Fibroblast of pulmonary artery (primary cell): ENCODE results near the gene RTL1.

Experiments
- DNase-seq: peaks from one replicate; pipeline ENCODE4 v3.0.0-alpha.2; 2010; ENCODE audit warnings: low read depth
- H3K4me3 ChIP-seq: replicated peaks from 2 replicates; pipeline ENCODE4 v1.5.1; 2011; ENCODE audit warnings: low read depth, mild to moderate bottlenecking, control low read depth, low read length, moderate library complexity
- CTCF ChIP-seq: IDR thresholded peaks from 2 replicates; pipeline ENCODE4 v1.5.1; 2011; ENCODE audit warnings: mild to moderate bottlenecking, control low read depth, low read length, inconsistent platforms; ENCODE audit errors: missing control alignments

RTL1 gene

GRCh38 chr14:100835548-100836310 lies 67.8 kb downstream of the RTL1 start:
- H3K4me3 ChIP-seq: no peak overlapping the region
- DNase-seq: no peak
- TF ChIP-seq CTCF: no peak

GRCh38 chr14:100834794-100835547 lies 68.6 kb downstream of the RTL1 start:
- no peak overlapping the region for H3K4me3 ChIP-seq
- no peak for TF ChIP-seq CTCF
- no peak for DNase-seq

GRCh38 chr14:100834082-100834793 lies 69.3 kb downstream of the RTL1 start:
- no peak for TF ChIP-seq CTCF
- DNase-seq: no peak
- no peak overlapping the region for H3K4me3 ChIP-seq

DNA sequence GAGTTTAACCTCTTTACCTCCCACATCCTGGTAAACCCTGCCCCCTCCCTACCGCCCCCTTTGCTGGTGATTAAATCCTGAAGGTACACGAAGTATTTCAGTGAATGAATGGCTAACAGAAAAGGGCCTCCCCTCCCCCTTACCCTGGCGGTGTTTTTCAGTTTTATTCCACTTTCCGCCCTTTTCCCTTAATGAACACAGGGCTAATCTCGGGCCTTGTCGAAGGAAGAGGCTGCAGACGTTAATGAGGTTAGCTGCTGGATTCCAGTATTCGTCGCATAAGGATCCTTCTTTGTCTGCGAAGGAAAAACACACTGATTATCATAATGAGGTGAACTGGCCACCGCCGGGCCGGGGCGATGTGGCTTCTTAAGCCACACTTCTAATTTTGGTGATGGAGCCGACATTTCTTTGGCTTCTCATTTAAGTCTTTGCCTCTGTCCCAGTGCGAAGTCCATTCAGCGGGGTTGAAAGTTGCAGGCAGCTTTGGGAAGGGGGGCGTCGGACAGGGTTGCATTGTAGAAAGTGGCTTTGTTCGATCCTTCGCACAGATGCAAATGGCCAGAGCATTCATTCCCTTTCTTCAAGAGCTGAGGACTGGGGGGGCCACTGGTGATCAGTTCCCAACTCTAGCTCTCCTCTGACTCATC lies 71.1 kb downstream of the RTL1 start:
- no peak for DNase-seq
- no peak overlapping the region for H3K4me3 ChIP-seq
- no peak for TF ChIP-seq CTCF

DNA sequence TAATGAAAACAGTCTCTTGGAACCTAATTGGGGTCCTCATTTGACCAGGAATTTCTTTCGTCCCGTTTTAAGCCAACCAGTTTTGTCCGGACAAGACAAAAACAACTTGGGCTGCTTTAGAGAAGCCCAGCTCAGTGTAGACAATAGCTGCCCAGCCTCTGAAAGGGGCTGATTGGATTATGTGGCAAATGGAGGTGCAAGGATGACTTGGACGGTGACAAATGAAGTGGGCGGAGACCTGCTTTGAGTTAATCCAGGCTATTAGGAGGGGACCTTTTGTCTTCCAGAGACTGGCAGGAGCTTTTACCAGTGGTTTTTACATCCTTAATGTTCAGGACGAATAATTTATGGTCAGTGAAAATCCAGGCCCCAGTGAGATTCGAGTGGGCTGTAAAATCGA lies 72.8 kb downstream of the RTL1 start:
- TF ChIP-seq CTCF: no peak
- no peak overlapping the region for H3K4me3 ChIP-seq
- no peak for DNase-seq
